Activated CD4-positive, alpha-beta T cell treated with anti-CD3 and anti-CD28 coated beads, Interleukin-2, Interleukin-6, amounts not matched to agents 100 ng/mL and 50 ng/mL, durations not matched to agents 16 hours and 8 hours (primary cell): ENCODE data around the gene DAAM1.

Experiments
- DNase-seq: peaks from one replicate; pipeline ENCODE4 v3.0.0-alpha.2; 2020

The DAAM1 gene

DNA sequence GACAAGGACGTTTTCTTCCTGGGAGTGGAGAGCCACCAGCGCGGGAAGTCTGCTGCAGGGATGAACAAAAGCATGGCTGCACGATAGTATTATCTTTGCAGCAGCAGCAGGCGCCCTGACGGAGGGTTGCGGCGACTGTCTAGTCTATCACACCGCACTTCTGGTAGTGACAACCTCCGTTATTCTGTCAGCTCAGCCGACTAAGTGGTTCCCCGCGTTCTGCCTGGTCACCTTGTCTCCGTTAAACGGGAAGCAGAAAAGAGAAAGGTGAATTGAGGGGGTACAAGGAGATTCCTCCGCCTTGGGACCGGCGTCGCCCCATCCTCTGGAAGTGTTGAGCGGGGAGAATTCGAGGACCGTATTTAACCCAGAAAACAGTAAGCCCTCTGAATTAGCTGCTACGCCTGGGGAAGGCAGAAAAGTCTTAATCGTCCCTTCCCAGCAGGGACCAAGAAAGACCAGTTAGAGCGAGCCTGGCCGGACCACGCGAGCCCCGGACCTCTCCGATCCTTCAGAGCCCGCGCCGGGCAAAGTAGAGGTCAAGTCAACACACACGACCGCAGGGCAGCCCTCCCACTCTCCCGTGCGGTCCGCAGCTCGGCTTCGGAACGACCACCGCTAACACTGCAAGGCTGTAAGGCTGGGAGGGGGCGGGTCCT, 536 bp upstream of the DAAM1 start:
- peak; percentile 22 for DNase-seq

DNA sequence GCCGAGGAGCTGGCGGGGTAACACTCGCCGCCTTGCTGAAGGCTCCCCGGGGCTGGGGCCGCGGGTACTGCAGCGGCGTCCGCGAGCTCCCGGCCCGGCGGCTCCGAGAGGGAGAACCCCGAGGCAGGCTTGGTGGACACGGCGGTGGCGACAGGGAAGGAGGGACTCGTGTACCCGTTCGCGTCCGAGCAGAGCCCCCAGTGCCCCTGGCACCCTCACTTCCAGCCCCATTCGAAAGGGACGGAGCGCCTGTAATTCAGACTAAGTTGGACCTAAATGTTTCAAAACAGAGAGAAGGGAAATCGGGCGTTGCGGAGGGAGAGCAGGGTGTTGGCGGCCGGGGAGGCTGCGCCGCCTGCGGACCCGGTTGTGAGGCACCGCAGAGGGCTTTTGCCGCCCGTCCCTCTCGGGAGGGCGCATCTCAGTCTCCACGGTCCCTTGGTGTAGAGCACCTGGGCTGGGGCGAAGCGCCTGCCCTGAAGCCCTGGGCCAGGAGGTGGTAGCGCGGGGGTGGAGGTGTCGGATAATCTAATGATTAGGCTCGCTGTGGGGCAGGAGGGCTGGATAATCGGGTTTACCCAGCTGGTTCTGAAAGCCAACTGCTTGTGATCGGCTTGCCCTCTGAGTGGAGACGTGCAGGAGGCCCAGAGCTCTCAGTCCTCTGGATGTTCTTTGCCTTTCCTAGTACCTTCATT, 771 bp downstream of the DAAM1 start:
- DNase-seq: peak; percentile 9

DNA sequence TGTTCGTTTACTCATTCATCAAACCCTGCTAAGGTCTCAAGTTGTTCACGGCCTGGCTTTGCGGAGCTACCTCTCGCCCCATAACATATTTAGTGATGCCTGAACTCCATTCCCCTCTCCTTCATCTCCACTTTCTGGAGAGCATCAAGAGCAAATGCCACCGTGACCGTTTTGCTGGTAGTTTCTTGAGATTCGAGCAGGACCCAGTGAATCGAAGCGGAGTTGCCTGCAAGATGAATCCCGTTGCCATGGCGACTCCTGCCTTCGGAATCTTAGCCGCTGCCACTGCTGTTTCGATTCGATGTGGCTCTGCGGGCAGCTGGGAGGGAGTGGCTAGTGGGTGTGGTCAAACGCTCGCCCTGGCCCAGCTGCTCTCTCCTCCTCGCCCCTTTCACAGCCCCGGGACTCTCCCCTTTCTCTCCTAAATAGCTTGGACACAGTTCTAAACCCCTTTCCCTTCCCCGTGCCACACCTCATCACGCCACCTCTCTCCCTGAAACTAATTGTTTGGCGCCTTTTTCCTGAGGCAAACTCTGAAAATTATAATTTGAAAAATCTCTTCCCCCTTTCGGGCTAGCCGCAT, 1.4 kb downstream of the DAAM1 start:
- peak; percentile 85 for DNase-seq

DNA sequence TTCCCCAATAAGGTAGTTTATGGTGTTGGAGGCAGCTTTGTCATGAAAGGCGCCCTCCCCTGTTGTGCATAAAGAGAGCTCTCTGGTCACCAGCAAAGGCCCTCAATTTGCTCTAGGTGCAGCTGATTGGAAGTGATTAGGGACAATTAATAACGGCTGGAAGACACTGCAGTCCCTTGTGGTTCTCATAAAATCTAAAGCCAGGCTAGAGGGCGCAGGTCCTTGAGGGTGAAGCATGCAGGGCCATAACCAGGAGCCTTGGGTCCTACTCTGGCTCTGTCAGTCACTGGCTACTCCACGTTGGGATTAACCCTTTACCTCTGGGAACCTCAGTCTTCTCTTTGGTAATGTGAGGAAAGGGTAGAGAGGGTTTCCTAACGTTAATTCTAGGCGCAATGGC, 1.9 kb downstream of the DAAM1 start:
- no peak for DNase-seq

DNA sequence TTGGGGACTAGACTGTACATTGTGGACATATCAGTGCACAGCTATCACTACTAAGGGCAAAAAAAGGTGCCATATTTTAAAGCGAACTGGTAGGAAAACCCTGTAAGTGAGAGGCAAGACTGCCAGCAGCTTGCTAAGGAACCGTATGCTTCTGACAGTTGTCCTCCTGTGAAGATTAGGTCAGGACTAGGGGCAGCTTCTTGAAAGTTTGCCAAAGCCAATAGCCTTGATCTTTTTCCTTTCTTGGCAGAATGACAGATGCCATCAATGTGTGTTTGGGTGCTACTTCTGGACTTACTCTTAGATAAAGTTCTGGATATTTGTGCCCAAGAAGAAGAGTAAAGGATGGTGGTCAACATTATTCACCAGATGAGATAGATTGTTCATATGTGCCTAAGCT, 7.4 kb downstream of the DAAM1 start:
- no peak for DNase-seq

DNA sequence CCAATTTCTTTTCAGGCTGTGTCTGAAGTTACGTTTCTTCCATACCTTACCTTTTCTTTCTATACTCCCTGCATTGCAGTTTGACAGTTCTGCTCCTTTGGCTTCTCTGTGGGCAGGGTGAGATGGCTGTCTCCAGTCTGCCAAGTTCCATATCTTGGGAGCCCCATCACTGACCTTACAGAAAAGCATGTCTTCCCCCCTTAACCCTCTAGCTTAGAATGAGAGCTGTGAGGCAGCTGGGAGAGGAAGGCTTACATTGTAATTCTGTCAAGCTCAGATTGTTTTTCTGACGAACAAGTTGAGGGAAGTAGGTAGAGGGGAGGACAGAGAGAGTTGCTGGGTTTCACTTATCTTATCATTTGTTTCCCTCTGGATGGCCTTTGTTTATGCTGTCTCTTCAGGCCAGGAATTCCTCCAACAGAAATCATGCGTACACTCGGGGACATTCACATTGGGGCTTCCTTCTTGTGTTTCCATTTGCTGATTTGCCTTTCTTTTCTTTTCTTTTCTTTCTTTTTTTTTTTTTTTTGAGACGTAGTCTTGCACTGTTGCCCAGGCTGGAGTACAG, 9.3 kb downstream of the DAAM1 start:
- no peak for DNase-seq

DNA sequence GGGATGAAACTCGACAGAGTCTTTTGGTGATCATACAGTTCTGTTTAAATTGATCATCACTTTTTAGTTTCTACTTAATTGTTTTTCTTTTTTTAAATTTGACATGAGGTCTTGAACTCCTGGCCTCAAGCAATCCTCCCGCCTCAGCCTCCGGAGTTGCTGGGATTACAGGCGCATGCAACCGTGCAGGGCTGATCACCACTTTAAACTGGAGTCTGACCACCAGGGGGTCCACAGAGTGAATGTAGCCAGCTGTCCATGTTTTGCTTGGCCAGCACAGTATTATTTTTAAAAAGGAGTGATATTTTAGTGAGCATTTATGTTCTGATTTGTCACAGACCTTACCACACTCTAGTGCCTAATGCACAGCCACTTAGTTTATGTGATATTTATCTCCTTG, 10.7 kb downstream of the DAAM1 start:
- no peak for DNase-seq

DNA sequence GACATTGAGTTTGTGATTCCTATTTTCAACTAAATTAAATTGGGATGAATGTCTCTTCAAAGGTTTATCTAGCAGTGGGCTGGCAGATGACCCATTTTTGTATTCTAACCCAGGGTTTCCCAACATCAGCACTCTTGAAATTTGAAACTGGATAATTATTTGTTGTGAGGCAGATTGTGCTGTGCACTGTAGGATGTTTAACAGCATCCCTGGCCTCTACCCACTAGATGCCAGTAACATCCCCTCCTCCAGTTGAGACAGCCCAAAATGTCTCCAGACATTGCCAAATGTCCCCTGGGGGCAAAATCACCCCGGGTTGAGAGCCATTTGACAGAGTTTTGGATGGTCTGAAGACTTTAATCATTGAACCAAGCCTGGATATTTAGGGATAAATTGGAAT, 11.1 kb downstream of the DAAM1 start:
- DNase-seq: no peak

DNA sequence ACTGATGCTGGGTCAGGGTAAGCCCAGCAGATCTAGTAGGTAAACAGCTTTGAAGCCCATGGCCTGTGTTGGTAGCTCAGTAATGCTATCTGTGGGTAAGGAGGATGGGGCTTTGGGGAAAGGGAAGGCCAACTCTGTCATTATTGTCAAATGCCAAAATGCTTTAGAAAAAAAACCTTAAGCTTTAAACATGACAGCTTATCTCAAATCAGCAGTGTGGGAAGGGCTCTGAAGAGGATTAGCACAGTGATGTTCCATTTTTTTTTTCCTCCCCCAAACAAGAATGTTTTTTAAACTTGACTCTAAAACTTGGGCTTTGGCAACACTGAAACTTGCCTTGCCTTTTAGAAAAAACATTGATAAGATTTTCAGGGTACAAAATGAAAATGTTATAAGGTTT, 11.7 kb downstream of the DAAM1 start:
- no peak for DNase-seq

DNA sequence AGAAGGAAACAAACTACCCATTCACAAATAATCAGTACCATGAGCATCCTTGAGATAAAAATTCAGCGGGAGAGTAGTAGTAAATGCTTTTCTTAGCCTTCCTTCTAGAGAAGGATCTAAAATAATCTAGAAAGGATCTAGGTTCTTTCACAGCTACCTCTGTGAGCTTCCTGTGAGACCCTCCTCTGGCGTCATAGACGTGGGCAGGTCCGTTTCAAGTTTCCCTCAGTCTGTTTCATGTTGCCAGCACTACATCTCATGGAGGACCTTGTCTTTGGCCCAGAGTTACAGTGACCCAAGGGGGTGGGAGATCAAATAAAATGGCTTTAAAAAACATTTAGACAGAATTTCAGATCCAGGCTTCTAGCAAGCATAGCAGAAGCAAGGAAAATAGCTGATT, 13.6 kb downstream of the DAAM1 start:
- no peak for DNase-seq

DNA sequence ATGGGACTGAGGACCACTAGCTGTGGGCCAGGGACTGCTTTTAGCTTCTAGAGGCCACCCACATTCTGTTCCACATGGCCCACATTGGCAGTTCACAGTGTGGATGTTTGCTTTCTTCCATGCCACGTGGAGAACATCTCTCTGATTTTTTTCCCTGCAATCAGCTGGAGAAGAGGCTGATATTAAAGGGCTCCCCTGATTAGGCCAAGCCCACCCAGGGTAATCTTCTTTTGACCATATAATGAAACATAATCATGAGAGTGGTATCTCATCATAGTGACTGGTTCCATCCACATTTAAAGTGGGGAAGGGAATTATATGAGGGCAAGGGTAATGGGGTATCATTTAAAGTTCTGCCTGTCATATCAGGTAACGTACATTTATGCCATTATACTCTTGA, 15.8 kb downstream of the DAAM1 start:
- no peak for DNase-seq

DNA sequence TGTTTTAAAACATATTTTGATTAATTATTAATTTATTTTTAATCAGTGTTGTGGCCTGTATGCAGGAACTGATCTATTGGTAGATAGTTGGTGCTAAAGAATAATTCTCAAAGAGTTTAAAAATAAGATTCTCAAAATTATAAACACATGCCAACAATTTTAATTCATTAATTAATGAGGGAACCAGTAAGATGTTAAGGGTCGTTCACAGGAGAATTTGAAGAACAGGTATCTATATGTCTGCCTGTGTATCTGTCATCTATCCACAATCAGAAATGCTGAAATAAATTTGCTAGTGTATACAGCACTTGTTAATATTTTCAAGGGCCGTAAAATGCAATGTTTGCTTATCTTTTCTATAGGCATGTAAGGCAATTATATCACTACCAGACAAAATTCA, 18.4 kb downstream of the DAAM1 start:
- no peak for DNase-seq

DNA sequence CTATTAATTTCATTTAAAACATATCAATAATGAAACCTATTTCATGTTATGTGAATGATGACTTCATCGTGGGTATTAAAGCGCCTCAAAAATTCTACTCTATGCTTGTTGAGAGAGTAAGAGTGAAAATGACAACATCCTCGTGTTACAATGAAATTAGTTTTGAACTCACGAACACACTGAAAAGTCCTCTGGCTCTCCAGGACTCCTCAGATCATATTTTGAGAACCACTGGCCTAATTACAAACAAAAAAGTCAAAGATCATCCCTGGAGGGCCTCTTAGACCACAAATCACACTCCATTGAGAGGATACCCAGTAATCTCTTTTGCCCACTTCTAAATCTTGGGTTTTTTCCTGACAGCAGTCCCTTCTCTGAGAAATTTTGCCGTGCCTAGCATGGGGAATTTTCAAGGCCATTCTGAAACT, 19.1 kb downstream of the DAAM1 start:
- no peak for DNase-seq

DNA sequence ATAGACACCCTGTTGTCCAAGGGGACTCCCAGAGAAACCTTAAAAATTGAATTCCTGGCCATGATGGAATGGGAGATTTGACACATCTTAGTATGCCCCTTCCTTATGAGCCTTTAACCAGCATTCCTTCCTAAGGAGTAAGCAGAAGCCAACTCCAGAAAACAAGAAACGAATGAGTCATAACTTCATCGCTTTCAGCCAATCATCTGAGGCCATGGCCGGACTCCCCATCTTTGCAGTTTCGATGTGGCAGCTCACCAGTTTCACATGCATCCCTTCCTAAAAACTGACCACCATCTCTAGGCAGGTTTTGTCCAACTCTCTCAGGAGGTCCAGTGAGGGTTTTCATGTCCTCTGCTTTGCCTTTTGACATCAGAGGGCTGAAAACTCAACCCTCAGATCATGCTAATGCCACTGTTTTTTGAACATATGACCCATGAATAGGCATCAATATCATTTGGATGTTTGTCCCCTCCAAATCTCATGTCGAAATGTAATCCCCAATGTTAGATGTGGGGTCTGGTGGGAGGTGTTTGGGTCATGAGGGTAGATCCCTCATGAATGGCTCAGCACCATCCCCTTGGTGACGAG, 19.9 kb downstream of the DAAM1 start:
- DNase-seq: no peak

DNA sequence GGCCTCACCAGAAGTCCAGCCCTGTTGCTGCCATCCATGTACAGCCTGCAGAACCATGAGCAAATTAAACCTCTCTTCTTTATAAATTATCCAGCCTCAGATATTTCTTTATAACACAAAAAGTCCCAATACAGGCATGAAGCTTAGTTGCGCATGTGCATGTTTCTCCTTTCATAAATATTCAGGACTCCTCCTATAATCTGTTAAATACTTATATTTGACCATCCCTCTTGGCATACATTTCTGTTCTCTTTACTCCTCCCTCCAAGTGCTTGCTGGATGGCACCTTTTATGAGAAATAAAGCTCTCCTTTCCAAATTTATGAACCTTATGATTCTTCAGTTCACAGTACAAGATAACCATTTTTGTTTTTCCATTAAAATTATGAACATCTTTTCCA, 20.5 kb downstream of the DAAM1 start:
- DNase-seq: no peak

DNA sequence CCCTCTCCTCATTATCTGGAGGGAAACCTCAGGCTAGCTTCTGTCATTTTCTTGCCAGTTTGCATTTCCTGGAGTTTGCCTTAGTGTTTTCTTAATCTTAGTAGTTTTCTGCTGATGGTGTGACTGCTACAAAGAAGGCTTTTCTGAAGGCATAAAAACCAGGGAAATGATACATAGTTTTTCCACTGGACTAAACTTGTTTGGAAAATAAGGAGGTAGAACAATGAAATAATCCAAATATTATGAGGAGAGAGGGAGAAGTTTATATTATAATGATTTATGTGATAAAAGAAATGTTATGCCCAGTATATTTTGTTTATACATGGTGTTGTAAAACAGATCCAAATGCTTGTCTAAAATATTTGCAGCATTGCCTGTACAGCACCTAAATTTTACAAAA, 22.2 kb downstream of the DAAM1 start:
- DNase-seq: no peak

DNA sequence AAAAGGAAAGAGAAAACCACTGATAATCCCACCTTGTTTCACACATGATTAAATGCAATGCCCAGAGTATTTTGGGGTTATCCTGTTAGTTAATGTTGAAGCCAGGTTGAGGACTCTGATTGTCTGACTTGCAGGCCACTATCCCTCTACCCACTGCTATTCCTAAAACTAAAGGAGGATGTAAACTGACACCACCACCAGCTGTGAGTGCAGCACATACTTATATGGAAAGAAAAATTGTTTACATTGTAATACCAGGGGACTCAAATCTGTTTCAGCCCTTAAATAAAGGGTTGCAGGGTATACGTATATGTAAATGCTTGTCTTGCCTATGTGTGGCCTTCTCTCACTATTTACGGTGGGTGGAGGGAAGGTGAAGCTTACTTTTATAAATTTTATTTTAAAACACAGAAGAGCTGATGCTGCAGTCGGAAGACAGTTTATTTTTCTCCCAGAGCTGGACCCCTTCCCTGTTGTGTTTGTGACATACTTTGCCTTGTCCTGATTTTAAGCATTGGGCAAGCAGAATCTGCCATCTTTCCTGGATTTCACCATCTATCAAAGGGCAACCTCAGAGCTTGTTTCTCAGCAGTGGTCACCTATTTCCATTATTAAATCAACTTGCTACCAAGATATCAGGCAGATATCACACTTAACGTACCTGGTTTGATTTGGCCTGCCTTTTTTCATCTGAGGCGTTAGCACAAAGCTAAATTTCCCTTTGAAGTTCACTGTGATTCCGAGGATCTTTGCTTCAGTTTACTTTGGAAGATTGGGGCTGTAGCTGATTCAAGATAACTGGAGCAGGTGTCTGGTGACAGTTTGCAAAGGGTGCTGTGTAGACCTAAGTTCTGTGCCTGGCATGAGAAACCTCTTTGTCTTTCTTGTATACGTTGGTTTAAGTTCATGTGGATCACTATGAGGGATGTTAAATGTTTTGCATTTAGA, 25.2 kb downstream of the DAAM1 start:
- no peak for DNase-seq

DNA sequence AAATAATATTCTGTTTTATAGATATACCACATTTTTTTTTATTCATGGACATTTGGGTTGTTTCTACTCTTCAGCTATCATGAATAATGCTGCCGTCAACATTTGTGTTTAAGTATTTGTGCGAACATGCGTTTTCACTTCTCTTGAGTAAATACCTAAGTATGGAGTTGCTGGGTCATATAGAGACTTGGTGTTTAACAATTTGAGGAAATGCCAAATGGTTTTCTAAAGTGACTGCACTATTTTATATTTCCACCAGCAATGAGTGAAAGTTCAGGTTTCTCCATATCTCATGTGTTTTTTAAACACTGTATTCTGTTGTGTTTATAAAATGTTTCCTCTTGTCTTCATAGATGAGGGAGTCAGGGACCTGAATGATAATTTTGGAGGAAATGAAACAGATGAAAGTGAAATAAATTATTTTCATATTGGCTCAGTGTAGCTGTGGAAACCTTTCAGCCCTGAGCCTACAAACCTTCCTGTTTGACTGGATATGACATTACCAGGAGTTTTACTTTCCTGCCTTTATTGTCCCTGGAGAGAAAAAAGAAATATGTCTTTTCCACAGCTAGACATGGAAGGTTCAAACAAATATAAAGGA, 26.3 kb downstream of the DAAM1 start:
- no peak for DNase-seq

DNA sequence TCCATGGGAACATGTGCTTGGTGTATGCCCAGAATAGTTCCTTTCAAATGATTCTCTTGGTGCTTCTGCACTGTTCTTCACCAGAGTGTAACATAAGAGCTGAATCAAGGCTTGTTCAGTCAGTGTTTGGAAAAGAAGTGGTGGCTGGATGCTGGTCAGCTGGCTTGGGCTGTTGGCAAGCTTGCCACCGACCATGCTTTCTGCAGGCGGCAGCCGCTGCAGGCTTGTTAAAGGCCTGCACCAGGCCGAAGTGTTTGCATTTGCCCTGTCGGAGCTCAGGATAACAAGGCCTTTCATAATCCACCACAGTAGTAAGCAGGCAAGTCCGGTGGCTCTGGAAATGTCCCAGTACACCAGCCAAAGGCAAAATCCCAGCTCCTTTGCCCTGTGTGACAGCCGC, 26.9 kb downstream of the DAAM1 start:
- DNase-seq: no peak

DNA sequence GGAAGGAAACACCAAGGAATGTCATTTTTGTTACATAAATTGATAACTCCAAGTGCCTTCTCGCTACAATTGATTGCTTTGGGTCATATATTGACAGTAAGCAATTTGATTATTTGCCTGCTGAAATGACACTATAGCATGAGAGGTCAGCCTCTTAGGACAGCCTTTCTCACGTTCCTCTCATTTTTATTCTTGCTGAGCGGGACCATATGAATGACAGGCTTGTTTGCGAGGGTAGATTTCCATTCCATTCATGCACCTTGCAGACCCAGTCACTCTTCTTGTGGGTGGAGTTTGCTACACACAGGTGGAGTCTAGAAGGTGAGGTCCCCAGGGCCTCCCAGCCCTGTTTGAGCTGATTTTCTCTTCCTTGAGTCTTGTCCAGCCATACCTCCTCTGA, 27.3 kb downstream of the DAAM1 start:
- no peak for DNase-seq

DNA sequence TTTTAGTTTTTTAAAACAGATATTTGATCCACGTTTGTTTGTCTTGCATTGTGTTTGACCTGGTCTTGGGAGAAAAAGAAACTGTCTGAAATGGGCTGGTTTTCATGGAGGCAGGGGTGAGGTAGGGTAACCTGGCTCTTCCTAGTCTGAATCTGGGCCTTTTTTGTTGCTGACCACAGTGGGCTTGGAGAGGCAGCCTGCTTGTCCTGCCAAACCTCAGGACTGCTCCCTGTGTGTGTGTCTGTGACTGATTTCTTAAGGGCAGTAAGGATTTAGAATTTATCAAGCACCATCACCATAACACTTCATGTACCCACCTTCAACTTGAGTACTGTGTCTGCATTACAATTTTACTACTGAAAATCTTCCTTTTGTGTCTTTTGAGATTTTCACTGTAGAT, 28.5 kb downstream of the DAAM1 start:
- no peak for DNase-seq

DNA sequence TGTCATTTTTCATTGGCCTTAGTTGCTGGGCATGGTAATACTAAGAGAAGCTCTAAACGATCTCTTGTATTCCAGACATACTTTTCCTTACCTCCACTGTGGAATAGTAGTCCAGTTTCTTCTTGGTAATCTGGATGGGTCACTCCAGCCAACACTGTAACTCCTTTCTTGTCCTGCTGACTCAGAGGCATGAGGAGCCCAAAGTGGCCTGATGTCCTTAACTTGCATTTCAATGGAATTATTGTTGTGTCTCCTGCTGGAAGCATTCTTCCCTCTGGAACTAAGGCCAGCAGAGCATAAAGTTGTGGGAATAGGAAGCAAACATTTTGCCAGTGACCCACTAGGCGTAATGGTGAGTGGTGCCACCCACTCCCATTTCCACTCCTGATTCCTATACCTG, 33.1 kb downstream of the DAAM1 start:
- no peak for DNase-seq
